ENCODE measurements around the gene IKZF2. TPM values are rescaled to one million over a fixed set of nuclear protein-coding genes. Genes with fewer than 3 reads are reported as not detected.

Gene IKZF2
- total RNA-seq, 4 donors from 2014 or later: 11.2 to 18.0 (median 12.9) TPM

GRCh38 chr2:213089438-213089837 lies 62.0 kb downstream of the IKZF2 start:
- no peak for DNase-seq (ENCODE audit: low spot score)
- TF ChIP-seq CTCF (IDR thresholded peaks at IDR 0.05): no peak
- ATAC-seq (ENCODE audit: low FRiP score): no peak

DNA sequence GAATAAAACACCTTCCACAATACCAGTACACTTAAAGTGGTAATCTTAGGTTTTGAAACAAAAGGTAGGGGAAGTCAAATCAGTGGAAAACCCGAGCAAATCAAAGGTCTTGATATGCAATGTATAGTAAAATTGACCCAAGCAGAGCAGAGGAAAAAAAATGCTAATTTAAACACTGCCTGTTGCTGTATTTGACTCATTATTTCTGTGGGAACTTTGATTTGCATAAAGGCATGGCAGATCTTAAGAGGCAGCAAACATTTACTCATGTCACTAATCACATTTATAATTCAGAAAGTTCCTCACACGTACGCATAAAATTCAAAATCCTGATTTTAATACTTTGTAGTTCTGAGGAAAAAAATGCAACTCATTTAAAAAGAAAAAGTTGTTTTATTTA lies 64.4 kb downstream of the IKZF2 start:
- ATAC-seq (ENCODE audit: low FRiP score): no peak
- no peak for DNase-seq (ENCODE audit: low spot score)
- no peak for TF ChIP-seq CTCF (IDR thresholded peaks at IDR 0.05)

DNA sequence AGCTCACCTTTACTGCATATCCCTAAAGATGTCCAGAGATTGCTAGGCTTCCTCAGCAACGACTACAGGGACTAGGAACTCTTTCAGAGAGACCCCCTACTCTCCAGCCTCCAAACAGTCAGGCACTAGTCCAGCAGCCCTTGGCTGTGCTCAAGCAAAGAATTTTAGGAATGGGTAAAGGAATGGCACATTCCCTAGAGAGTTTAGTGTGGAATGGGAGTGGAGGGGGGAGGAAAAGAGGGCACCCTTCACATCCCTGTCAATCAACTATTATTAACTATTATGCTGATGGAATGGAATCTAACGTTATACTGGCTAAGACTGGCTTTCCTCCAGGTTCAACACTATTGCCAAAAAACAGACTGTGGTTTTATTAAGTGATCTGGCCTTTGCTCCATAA lies 64.8 kb downstream of the IKZF2 start:
- TF ChIP-seq CTCF (IDR thresholded peaks at IDR 0.05): no peak
- ATAC-seq (ENCODE audit: low FRiP score): no peak
- no peak for DNase-seq (ENCODE audit: low spot score)

DNA sequence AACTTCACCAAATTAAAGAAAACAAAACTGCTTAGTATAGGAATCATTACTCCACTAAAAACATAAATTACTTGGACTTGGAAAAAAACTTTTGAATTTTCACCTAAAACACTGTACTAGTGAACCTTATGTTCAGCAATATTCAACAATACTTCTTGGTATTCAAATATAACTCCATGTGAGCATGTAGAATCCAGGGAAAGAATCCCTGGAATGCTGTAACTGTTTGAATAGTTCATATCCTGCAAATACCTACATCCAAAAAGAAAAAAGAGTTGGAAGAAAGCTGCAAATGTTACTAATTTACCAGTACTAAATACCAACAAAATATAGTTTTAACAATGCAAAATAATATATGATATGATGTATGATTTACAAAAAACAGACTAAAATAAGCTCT lies 65.4 kb downstream of the IKZF2 start:
- ATAC-seq (ENCODE audit: low FRiP score): no peak
- DNase-seq (ENCODE audit: low spot score): no peak
- no peak for TF ChIP-seq CTCF (IDR thresholded peaks at IDR 0.05)

GRCh38 chr2:213085538-213085937 lies 65.9 kb downstream of the IKZF2 start:
- ATAC-seq (ENCODE audit: low FRiP score) (no peak), DNase-seq (ENCODE audit: low spot score) (no peak)
- no peak for TF ChIP-seq CTCF (IDR thresholded peaks at IDR 0.05)

DNA sequence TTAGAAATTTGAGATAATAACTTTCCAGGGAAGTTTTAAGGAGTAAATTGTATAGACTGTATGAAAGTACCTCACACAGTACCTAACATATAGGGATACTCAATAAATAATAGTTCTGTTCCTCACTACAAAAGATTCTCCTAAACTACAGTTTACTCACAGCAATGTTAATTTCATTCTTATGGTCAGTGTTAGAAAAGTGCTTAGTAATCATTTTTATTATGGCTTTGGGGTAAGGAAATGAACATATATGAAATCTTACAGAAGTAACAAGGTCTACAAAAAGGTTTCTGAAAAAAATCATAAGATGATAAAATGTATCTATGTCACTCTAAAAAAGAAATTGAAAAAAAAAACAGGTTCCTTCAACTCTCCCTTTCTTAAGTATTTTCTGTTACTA lies 67.2 kb downstream of the IKZF2 start:
- DNase-seq (ENCODE audit: low spot score) (no peak), ATAC-seq (ENCODE audit: low FRiP score) (no peak)
- no peak for TF ChIP-seq CTCF (IDR thresholded peaks at IDR 0.05)

GRCh38 chr2:213080969-213081617 lies 70.3 kb downstream of the IKZF2 start:
- ATAC-seq (ENCODE audit: low FRiP score): no peak
- no peak for DNase-seq (ENCODE audit: low spot score)
- no peak for TF ChIP-seq CTCF (IDR thresholded peaks at IDR 0.05)
